ENCODE data around the gene RPL22. TPM values are rescaled to one million over a fixed set of nuclear protein-coding genes. Genes with fewer than 3 reads are reported as not detected.

The RPL22 gene
- total RNA-seq, 1 donor from 2014 or later, result 601 TPM

- no peak overlapping the region for H3K4me3 Mint-ChIP-seq (ENCODE audit: unreplicated experiment)
Measured at GRCh38 chr1:6177681-6178380, 21.6 kb downstream of the RPL22 start.

GRCh38 chr1:6176779-6177178 lies 22.6 kb downstream of the RPL22 start:
- Mint-ChIP-seq H3K9me3 (ENCODE audit: unreplicated experiment) (no peaks in the 10 kb centered on the region), H3K4me1 (ENCODE audit: unreplicated experiment) (peaks cover 11% of the 10 kb centered on the region), H3K4me3 (ENCODE audit: unreplicated experiment) (no peak overlapping the region), H3K36me3 (ENCODE audit: low read depth, unreplicated experiment) (peaks cover 2% of the 10 kb centered on the region), H3K27me3 (ENCODE audit: unreplicated experiment) (peaks cover 23% of the 10 kb centered on the region), H3K27ac (ENCODE audit: unreplicated experiment) (no peak overlapping the region)
- DNase-seq (ENCODE audit: low spot score), result no peak
- TF ChIP-seq, protein P1, sequence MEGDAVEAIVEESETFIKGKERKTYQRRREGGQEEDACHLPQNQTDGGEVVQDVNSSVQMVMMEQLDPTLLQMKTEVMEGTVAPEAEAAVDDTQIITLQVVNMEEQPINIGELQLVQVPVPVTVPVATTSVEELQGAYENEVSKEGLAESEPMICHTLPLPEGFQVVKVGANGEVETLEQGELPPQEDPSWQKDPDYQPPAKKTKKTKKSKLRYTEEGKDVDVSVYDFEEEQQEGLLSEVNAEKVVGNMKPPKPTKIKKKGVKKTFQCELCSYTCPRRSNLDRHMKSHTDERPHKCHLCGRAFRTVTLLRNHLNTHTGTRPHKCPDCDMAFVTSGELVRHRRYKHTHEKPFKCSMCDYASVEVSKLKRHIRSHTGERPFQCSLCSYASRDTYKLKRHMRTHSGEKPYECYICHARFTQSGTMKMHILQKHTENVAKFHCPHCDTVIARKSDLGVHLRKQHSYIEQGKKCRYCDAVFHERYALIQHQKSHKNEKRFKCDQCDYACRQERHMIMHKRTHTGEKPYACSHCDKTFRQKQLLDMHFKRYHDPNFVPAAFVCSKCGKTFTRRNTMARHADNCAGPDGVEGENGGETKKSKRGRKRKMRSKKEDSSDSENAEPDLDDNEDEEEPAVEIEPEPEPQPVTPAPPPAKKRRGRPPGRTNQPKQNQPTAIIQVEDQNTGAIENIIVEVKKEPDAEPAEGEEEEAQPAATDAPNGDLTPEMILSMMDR (IDR thresholded peaks at IDR 0.05; ENCODE audit: unreplicated experiment), result no peak

More at GRCh38 chr1:6177681-6178380, 21.6 kb downstream of the RPL22 start:
- H3K9me3 Mint-ChIP-seq (ENCODE audit: unreplicated experiment), result no peaks in the 10 kb centered on the region
- H3K36me3 Mint-ChIP-seq (ENCODE audit: low read depth, unreplicated experiment), result peaks cover 3% of the 10 kb centered on the region
- H3K4me1 Mint-ChIP-seq (ENCODE audit: unreplicated experiment), result peaks cover 12% of the 10 kb centered on the region
- DNase-seq (ENCODE audit: low spot score), result no peak
- peaks cover 24% of the 10 kb centered on the region for H3K27me3 Mint-ChIP-seq (ENCODE audit: unreplicated experiment)
- H3K27ac Mint-ChIP-seq (ENCODE audit: unreplicated experiment), result no peak overlapping the region
- TF ChIP-seq, protein P1 (IDR thresholded peaks at IDR 0.05; ENCODE audit: unreplicated experiment), result no peak

DNA sequence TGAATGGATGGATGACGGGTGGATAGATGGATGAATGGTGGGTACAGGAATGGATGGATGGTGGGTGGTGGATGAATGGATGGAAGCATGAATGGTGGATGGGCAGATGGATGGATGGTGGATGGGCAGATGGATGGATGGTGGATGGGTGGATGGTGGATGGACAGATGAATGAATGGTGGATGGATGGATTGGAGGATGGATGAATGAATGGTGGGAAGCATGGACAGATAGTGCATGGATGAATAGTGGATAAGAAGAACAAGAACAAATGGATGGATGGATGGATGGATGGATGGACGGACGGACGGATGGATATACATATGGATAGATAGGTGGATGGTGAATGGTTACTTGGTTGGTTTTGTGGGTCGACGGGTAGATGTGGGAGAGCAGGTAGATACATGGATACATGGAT lies 24.0 kb downstream of the RPL22 start:
- DNase-seq (ENCODE audit: low spot score), result no peak
- TF ChIP-seq, protein P1 (IDR thresholded peaks at IDR 0.05; ENCODE audit: unreplicated experiment), result no peak
- Mint-ChIP-seq H3K9me3 (ENCODE audit: unreplicated experiment) (no peaks in the 10 kb centered on the region), H3K27me3 (ENCODE audit: unreplicated experiment) (peaks cover 17% of the 10 kb centered on the region), H3K36me3 (ENCODE audit: low read depth, unreplicated experiment) (no peaks in the 10 kb centered on the region), H3K4me3 (ENCODE audit: unreplicated experiment) (no peak overlapping the region), H3K4me1 (ENCODE audit: unreplicated experiment) (peaks cover 2% of the 10 kb centered on the region), H3K27ac (ENCODE audit: unreplicated experiment) (no peak overlapping the region)

DNA sequence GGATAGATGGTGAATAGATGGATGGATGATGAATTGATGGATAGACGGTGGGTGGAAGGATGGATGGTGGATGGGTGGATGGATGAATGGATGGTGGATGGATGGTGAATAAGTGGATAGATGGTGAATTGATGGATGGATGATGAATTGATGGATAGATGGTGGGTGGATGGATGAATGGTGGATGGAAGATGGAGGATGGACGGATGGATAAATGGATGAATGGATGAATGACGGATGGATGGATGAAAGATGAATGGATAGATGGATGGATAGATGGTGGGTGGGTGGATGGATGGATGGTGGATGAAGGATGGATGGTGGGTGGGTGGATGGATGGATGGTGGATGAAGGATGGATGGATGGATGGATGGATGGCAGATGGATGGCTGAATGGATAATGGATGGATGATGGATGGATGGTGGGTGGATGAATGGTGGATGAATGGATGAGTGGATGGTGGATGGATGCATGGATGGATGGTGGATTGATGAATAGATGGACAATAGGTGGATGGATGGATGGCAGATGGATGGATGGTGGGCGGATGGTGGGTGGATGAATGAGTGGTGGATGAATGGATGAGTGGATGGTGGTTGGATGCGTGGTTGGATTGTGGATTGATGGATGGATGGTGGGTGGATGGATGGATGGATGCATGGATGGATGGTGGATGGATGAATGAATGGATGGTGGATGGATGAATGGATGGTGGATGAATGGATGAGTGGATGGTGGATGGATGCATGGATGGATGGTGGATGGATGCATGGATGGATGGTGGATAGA lies 24.6 kb downstream of the RPL22 start:
- DNase-seq (ENCODE audit: low spot score), result no peak
- peaks cover 17% of the 10 kb centered on the region for H3K27me3 Mint-ChIP-seq (ENCODE audit: unreplicated experiment)
- TF ChIP-seq, protein P1 (IDR thresholded peaks at IDR 0.05; ENCODE audit: unreplicated experiment), result no peak
- peaks cover 2% of the 10 kb centered on the region for H3K4me1 Mint-ChIP-seq (ENCODE audit: unreplicated experiment)
- no peaks in the 10 kb centered on the region for H3K9me3 Mint-ChIP-seq (ENCODE audit: unreplicated experiment)
- H3K27ac Mint-ChIP-seq (ENCODE audit: unreplicated experiment), result no peak overlapping the region
- H3K36me3 Mint-ChIP-seq (ENCODE audit: low read depth, unreplicated experiment), result no peaks in the 10 kb centered on the region
- no peak overlapping the region for H3K4me3 Mint-ChIP-seq (ENCODE audit: unreplicated experiment)

GRCh38 chr1:6172549-6172948 lies 26.8 kb downstream of the RPL22 start:
- DNase-seq (ENCODE audit: low spot score), result no peak
- Mint-ChIP-seq H3K4me1 (ENCODE audit: unreplicated experiment) (peaks cover 2% of the 10 kb centered on the region), H3K4me3 (ENCODE audit: unreplicated experiment) (no peak overlapping the region), H3K9me3 (ENCODE audit: unreplicated experiment) (no peaks in the 10 kb centered on the region), H3K27me3 (ENCODE audit: unreplicated experiment) (peaks cover 16% of the 10 kb centered on the region), H3K36me3 (ENCODE audit: low read depth, unreplicated experiment) (no peaks in the 10 kb centered on the region), H3K27ac (ENCODE audit: unreplicated experiment) (no peak overlapping the region)
- TF ChIP-seq, protein P1 (IDR thresholded peaks at IDR 0.05; ENCODE audit: unreplicated experiment), result no peak

All from endothelial cell (in vitro differentiated cells).